Common myeloid progenitor, CD34-positive (primary cell): ENCODE results near the gene ALOXE3.

ENCODE experiments used
- CTCF ChIA-PET: fragments of 350-600 bp; sonication (Branson Sonifier 250); formaldehyde crosslinking; loops from one replicate; lab custom pipeline; 2021; ENCODE audit warnings: antibody characterized with exemption; lab: Charles Lee
- POLR2A ChIA-PET: fragments of 350-600 bp; sonication (Branson Sonifier 250); formaldehyde crosslinking; loops from one replicate; lab custom pipeline; 2021; ENCODE audit warnings: antibody characterized with exemption; lab: Charles Lee
- DNase-seq, 3 donors: peaks; one replicate each; pipeline versions ENCODE4 v3.0.0 to v3.0.0-alpha.2; 2013
- H3K27ac ChIP-seq, 2 experiments: 1 replicate in 1 of 2; 2 replicates in 1 of 2; pipeline ENCODE4 v1.7.0; 2013; ENCODE audit warnings: inconsistent platforms in 2 of 2, low read length in 2 of 2, mild to moderate bottlenecking in 2 of 2, low read depth in 1 of 2, moderate library complexity in 1 of 2; ENCODE audit not compliant: severe bottlenecking in 2 of 2, insufficient read depth in 1 of 2, poor library complexity in 1 of 2
- H3K27me3 ChIP-seq, 5 experiments: replicated peaks in 2 of 5; 1 replicate in 3 of 5; 2 replicates in 2 of 5; pipeline versions ENCODE4 v1.6.1 to v1.7.0; 2013; ENCODE audit warnings: low read length in 4 of 5, mild to moderate bottlenecking in 2 of 5, moderate library complexity in 2 of 5, inconsistent platforms in 1 of 5; ENCODE audit not compliant: insufficient read depth in 5 of 5, control insufficient read depth in 4 of 5
- H3K36me3 ChIP-seq, 4 experiments: 1 replicate in 2 of 4; 2 replicates in 2 of 4; pipeline versions ENCODE4 v1.6.1 to v1.7.0; 2013; ENCODE audit warnings: low read length in 3 of 4, control low read depth in 1 of 4, mild to moderate bottlenecking in 1 of 4; ENCODE audit not compliant: control insufficient read depth in 4 of 4, insufficient read depth in 4 of 4
- H3K4me1 ChIP-seq, 4 experiments: 1 replicate in 3 of 4; 2 replicates in 1 of 4; pipeline versions ENCODE4 v1.6.1 to v1.7.1; 2013; ENCODE audit warnings: low read length in 3 of 4, mild to moderate bottlenecking in 3 of 4, control low read depth in 1 of 4, inconsistent platforms in 1 of 4, moderate library complexity in 1 of 4; ENCODE audit not compliant: control insufficient read depth in 4 of 4, insufficient read depth in 4 of 4; ENCODE audit errors: control extremely low read depth in 1 of 4
- H3K4me3 ChIP-seq, 7 experiments: 1 replicate in 4 of 7; 2 replicates in 3 of 7; pipeline versions ENCODE4 v1.5.1 to v1.7.0; 2013; ENCODE audit warnings: mild to moderate bottlenecking in 7 of 7, low read length in 6 of 7, moderate library complexity in 6 of 7, inconsistent platforms in 2 of 7, low read depth in 2 of 7, control low read depth in 1 of 7; ENCODE audit not compliant: insufficient read depth in 4 of 7, control insufficient read depth in 1 of 7; ENCODE audit errors: extremely low read depth in 1 of 7
- H3K9me3 ChIP-seq, 5 experiments: 1 replicate in 4 of 5; 2 replicates in 1 of 5; pipeline versions ENCODE4 v1.6.1 to v1.7.1; 2013; ENCODE audit warnings: low read length in 4 of 5, mild to moderate bottlenecking in 2 of 5, inconsistent platforms in 1 of 5, low read depth in 1 of 5, moderate library complexity in 1 of 5; ENCODE audit not compliant: control insufficient read depth in 4 of 5, insufficient read depth in 2 of 5; ENCODE audit errors: control extremely low read depth in 1 of 5
- WGBS: methylation state at CpG from one replicate; pipeline ENCODE4 v1.1.5; 2013; ENCODE audit not compliant: insufficient coverage; 5-methylcytosine and 5-hydroxymethylcytosine counted together

ALOXE3 gene

GRCh38 chr17:8140065-8141029 is 22.0 kb upstream of the ALOXE3 start:
- Histone ChIP-seq H3K36me3 (peaks cover 0 to 50% (median 33%) of the 10 kb centered on the region in 4 experiments), H3K4me1 (peaks cover 5 to 23% (median 20%) of the 10 kb centered on the region in 4 experiments), H3K27me3 (no peaks in the 10 kb centered on the region), H3K27ac (no peak overlapping the region), H3K9me3 (no peaks in the 10 kb centered on the region), H3K4me3 (no peak overlapping the region)
- POLR2A ChIA-PET: interaction anchor here (0.5 to 4.1 kb wide), 12 partner anchors 8 to 283 kb away, joined by 3 to 23 read pairs (median 6); partner anchors contain the start of genes NAA38, PER1 and TMEM107
- DNase-seq: no peak
- WGBS: 90% methylated on average over 10 of the region's 18 CpGs
- CTCF ChIA-PET: interaction anchor here (0.9 to 22.4 kb wide), 9 partner anchors 12 to 84 kb away, joined by 3 to 292 read pairs (median 8); partner anchors contain the start of genes ALOXE3, HES7, PER1 and VAMP2

GRCh38 chr17:8138672-8139371 is 20.5 kb upstream of the ALOXE3 start:
- CTCF ChIA-PET: interaction anchor here (0.8 to 22.4 kb wide), 9 partner anchors 11 to 85 kb away, joined by 3 to 292 read pairs (median 6); partner anchors contain the start of genes ALOXE3, HES7, PER1 and VAMP2
- Histone ChIP-seq H3K36me3 (peaks cover 0 to 35% (median 23%) of the 10 kb centered on the region in 4 experiments), H3K9me3 (no peaks in the 10 kb centered on the region), H3K27ac (peak overlapping the region; percentile 40 to 80), H3K4me3 (peak overlapping the region; percentile 33 to 81 (median 72)), H3K4me1 (peaks cover 5 to 23% (median 20%) of the 10 kb centered on the region in 4 experiments), H3K27me3 (no peaks in the 10 kb centered on the region)
- POLR2A ChIA-PET: interaction anchor here (0.6 to 4.1 kb wide), 12 partner anchors 9 to 47 kb away, joined by 3 to 23 read pairs (median 5); partner anchors contain the start of genes PER1 and TMEM107
- peak; percentile 94 to 97 (median 97) for DNase-seq
- WGBS: 0% methylated on average over 37 of the region's 46 CpGs

GRCh38 chr17:8138374-8138671 is 20.0 kb upstream of the ALOXE3 start:
- WGBS: 0% methylated on average over 7 of the region's 7 CpGs
- CTCF ChIA-PET: interaction anchor here (0.6 to 22.4 kb wide), 9 partner anchors 10 to 206 kb away, joined by 3 to 292 read pairs (median 8); partner anchors contain the start of genes ALOXE3, CNTROB, HES7 and PER1

GRCh38 chr17:8137645-8138373 is 19.5 kb upstream of the ALOXE3 start:
- POLR2A ChIA-PET: interaction anchor here (1.1 to 4.1 kb wide), 4 partner anchors 18 to 36 kb away, joined by 6 to 23 read pairs (median 16); no protein-coding TSS in a partner anchor
- CTCF ChIA-PET: interaction anchor here (0.6 to 22.4 kb wide), 12 partner anchors 10 to 206 kb away, joined by 3 to 292 read pairs (median 5); partner anchors contain the start of genes ALOXE3, CNTROB, HES7 and PER1
- Histone ChIP-seq H3K4me1 (peaks cover 5 to 23% (median 20%) of the 10 kb centered on the region in 4 experiments), H3K27ac (peak overlapping the region in 1 of 2 experiments; percentile 14), H3K27me3 (no peaks in the 10 kb centered on the region), H3K9me3 (no peaks in the 10 kb centered on the region), H3K36me3 (peaks cover 0 to 27% (median 22%) of the 10 kb centered on the region in 4 experiments), H3K4me3 (peak overlapping the region in 6 of 7 experiments; percentile 58 to 81 (median 72))
- 34% methylated on average over 13 of the region's 21 CpGs for WGBS
- DNase-seq: no peak

More at GRCh38 chr17:8138374-8138671, 20.0 kb upstream of the ALOXE3 start:
- Histone ChIP-seq H3K4me1 (peaks cover 5 to 23% (median 20%) of the 10 kb centered on the region in 4 experiments), H3K4me3 (peak overlapping the region in 6 of 7 experiments; percentile 58 to 81 (median 72)), H3K36me3 (peaks cover 0 to 31% (median 22%) of the 10 kb centered on the region in 4 experiments), H3K27me3 (no peaks in the 10 kb centered on the region), H3K9me3 (no peaks in the 10 kb centered on the region), H3K27ac (peak overlapping the region; percentile 14 to 29)
- POLR2A ChIA-PET: interaction anchor here (0.6 to 4.1 kb wide), 8 partner anchors 11 to 35 kb away, joined by 3 to 23 read pairs (median 8); partner anchors contain the start of gene PER1
- no peak for DNase-seq

GRCh38 chr17:8133941-8134340 is 15.6 kb upstream of the ALOXE3 start:
- 95% methylated on average over 3 of the region's 4 CpGs for WGBS
- CTCF ChIA-PET: interaction anchor here (1.3 to 22.4 kb wide), 3 partner anchors 10 to 72 kb away, joined by 4 to 292 read pairs (median 6); partner anchors contain the start of genes HES7, PER1 and VAMP2
- Histone ChIP-seq H3K27ac (no peak overlapping the region), H3K27me3 (peaks cover 0 to 4% (median 0%) of the 10 kb centered on the region in 5 experiments), H3K4me3 (no peak overlapping the region), H3K4me1 (peaks cover 5 to 14% (median 12%) of the 10 kb centered on the region in 4 experiments), H3K9me3 (no peaks in the 10 kb centered on the region), H3K36me3 (no peaks in the 10 kb centered on the region)
- POLR2A ChIA-PET: no interaction called here
- DNase-seq: no peak

- ChIA-PET POLR2A (interaction anchor here (0.7 kb wide), 1 partner anchor 134 kb away, joined by 3 read pairs; no protein-coding TSS in a partner anchor), CTCF (interaction anchor here (0.6 to 22.4 kb wide), 4 partner anchors 8 to 72 kb away, joined by 3 to 292 read pairs (median 5); partner anchors contain the start of genes HES7, PER1 and VAMP2)
- DNase-seq: no peak
- no peak overlapping the region for H3K27ac ChIP-seq
- no peaks in the 10 kb centered on the region for H3K9me3 ChIP-seq
- no peak overlapping the region for H3K4me3 ChIP-seq
- WGBS: 92% methylated on average over 6 of the region's 12 CpGs
- H3K27me3 ChIP-seq: peaks cover 0 to 4% (median 0%) of the 10 kb centered on the region in 5 experiments
- H3K36me3 ChIP-seq: no peaks in the 10 kb centered on the region
- peaks cover 4 to 12% (median 11%) of the 10 kb centered on the region in 4 experiments for H3K4me1 ChIP-seq
These were observed 15.1 kb upstream of the ALOXE3 start for GRCh38 chr17:8133399-8133798.
